Neural cell (in vitro differentiated cells): ENCODE measurements around the gene IGFBP7. TPM values are rescaled to one million over a fixed set of nuclear protein-coding genes. Genes with fewer than 3 reads are reported as not detected.

Source experiments
- H2AFZ ChIP-seq: fragments of 200-600, 300-800 bp; sonication (generic), shearing (Covaris generic); 2 replicates; pipeline ENCODE4 v1.6.0; 2014; ENCODE audit warnings: low read depth, mild to moderate bottlenecking, antibody characterized with exemption, low read length, moderate library complexity
- H3F3A ChIP-seq: fragments of 200-600 bp; shearing (Covaris generic); 2 replicates; pipeline ENCODE4 v1.6.1; 2016; ENCODE audit warnings: mild to moderate bottlenecking, moderate library complexity, mixed read lengths, antibody characterized with exemption, low read length; ENCODE audit not compliant: insufficient read depth, poor library complexity, severe bottlenecking
- H3K27ac ChIP-seq: fragments of 200-600, 300-800 bp; sonication (generic), shearing (Covaris generic); 2 replicates; pipeline ENCODE4 v1.5.1; 2014; ENCODE audit warnings: mild to moderate bottlenecking, low read length, moderate library complexity
- H3K27me3 ChIP-seq: fragments of 300-800, 200-600 bp; sonication (generic), shearing (Covaris generic); 2 replicates; pipeline ENCODE4 v1.6.0; 2014; ENCODE audit warnings: mild to moderate bottlenecking, low read depth, low read length, moderate library complexity; ENCODE audit not compliant: insufficient read depth
- H3K36me3 ChIP-seq: fragments of 300-800, 200-600 bp; sonication (generic), shearing (Covaris generic); 2 replicates; pipeline ENCODE4 v1.5.1; 2014; ENCODE audit warnings: mild to moderate bottlenecking, antibody characterized with exemption, low read length, moderate library complexity; ENCODE audit not compliant: insufficient read depth
- H3K4me2 ChIP-seq: fragments of 300-800, 200-600 bp; sonication (generic), shearing (Covaris generic); 2 replicates; pipeline ENCODE4 v1.6.0; 2014; ENCODE audit warnings: mild to moderate bottlenecking, low read length
- H3K4me3 ChIP-seq: fragments of 300-800, 200-600 bp; sonication (generic), shearing (Covaris generic); 2 replicates; pipeline ENCODE4 v1.5.1; 2014; ENCODE audit warnings: mild to moderate bottlenecking, low read length, moderate library complexity
- H3K79me2 ChIP-seq: fragments of 200-600 bp; shearing (Covaris generic); replicated peaks from 2 replicates; pipeline ENCODE4 v1.6.0; 2014; ENCODE audit warnings: mild to moderate bottlenecking, low read length, moderate library complexity; ENCODE audit not compliant: insufficient read depth
- H3K9ac ChIP-seq: fragments of 300-800, 200-600 bp; sonication (generic), shearing (Covaris generic); 2 replicates; pipeline ENCODE4 v1.6.1; 2016; ENCODE audit warnings: mild to moderate bottlenecking, low read length, mixed read lengths
- H3K9me2 ChIP-seq: fragments of 200-600 bp; shearing (Covaris generic); 2 replicates; pipeline ENCODE4 v1.6.1; 2016; ENCODE audit warnings: mild to moderate bottlenecking, low read length, mixed read lengths; ENCODE audit not compliant: insufficient read depth
- H3K9me3 ChIP-seq: fragments of 200-600, 300-800 bp; sonication (generic), shearing (Covaris generic); 2 replicates; pipeline ENCODE4 v1.6.1; 2016; ENCODE audit warnings: mild to moderate bottlenecking, mixed run types, low read length, moderate library complexity, mixed read lengths
- H4K20me1 ChIP-seq: fragments of 200-600 bp; shearing (Covaris generic); 2 replicates; pipeline ENCODE4 v1.6.1; 2016; ENCODE audit warnings: mild to moderate bottlenecking, mixed run types; ENCODE audit not compliant: insufficient read depth
- EP300 ChIP-seq: fragments of 450-650 bp; conservative IDR thresholded peaks from 2 replicates; pipeline ENCODE4 v1.6.1; 2014; ENCODE audit warnings: antibody characterized with exemption, mild to moderate bottlenecking, moderate library complexity; ENCODE audit not compliant: poor library complexity, severe bottlenecking
- EZH2 ChIP-seq: fragments of 200-600, 300-800 bp; shearing (Covaris generic), sonication (generic); IDR thresholded peaks from 2 replicates; pipeline ENCODE4 v1.6.1; 2014; ENCODE audit warnings: antibody characterized with exemption, low read length, borderline replicate concordance, mild to moderate bottlenecking; ENCODE audit not compliant: insufficient read depth, poor library complexity, severe bottlenecking
- MXI1 ChIP-seq: fragments of 450-650 bp; conservative IDR thresholded peaks from 2 replicates; pipeline ENCODE4 v1.6.1; 2014; ENCODE audit warnings: antibody characterized with exemption, mild to moderate bottlenecking; ENCODE audit not compliant: poor library complexity, severe bottlenecking
- POLR2AphosphoS5 ChIP-seq: IDR thresholded peaks from 2 replicates; pipeline ENCODE4 v1.6.1; 2012
- RAD21 ChIP-seq: fragments of 450-650 bp; conservative IDR thresholded peaks from 2 replicates; pipeline ENCODE4 v1.6.1; 2014; ENCODE audit warnings: antibody characterized with exemption, mild to moderate bottlenecking, moderate library complexity
- SMC3 ChIP-seq: fragments of 450-650 bp; conservative IDR thresholded peaks from 2 replicates; pipeline ENCODE4 v1.6.1; 2014; ENCODE audit warnings: antibody characterized with exemption, mild to moderate bottlenecking, moderate library complexity; ENCODE audit not compliant: poor library complexity
- TAF1 ChIP-seq: IDR thresholded peaks from 2 replicates; pipeline ENCODE4 v1.6.1; 2012; ENCODE audit warnings: low read depth
- polyA plus RNA-seq: library from polyadenylated mRNA; depleted of rRNA; stranded (reverse); fragments of >200 nt; gene quantifications from 2 replicates; pipeline ENCODE4 v1.2.3, GENCODE V29; 2014
- TF ChIP-seq, protein P1 (sequence below): IDR thresholded peaks from 2 replicates; pipeline ENCODE4 v1.6.1; 2012; ENCODE audit warnings: borderline replicate concordance
- TF ChIP-seq, protein P2 (sequence below): fragments of 450-650 bp; IDR thresholded peaks from 2 replicates; pipeline ENCODE4 v1.5.1; 2014; ENCODE audit warnings: antibody characterized with exemption, mild to moderate bottlenecking, moderate library complexity; ENCODE audit not compliant: poor library complexity, severe bottlenecking

IGFBP7 gene
- polyA plus RNA-seq, 1 donor from 2014 or later: 0.33 TPM

DNA sequence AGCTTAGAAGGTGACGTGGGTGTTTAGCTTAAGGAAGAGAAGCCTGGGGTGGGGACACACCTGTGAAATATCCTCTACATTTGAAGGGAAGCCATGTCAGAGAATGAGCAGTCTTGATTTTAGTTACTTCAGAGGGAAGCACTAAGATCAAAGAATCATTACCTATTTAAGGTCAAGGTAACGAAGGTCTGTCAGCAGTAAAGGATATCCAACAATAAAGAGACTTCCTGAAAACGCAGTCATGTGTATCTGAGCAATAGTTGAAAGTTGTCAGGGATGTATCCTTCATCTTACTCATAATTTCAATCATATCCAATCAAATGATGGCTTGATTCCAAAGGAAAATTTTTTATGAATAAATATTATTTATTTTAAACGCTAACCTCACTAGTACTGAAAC lies 33.5 kb downstream of the IGFBP7 start:
- no peak overlapping the region for H3K27ac ChIP-seq
- H3K79me2 ChIP-seq: no peaks in the 10 kb centered on the region
- no peak overlapping the region for H3K4me2 ChIP-seq
- no peak overlapping the region for H2AFZ ChIP-seq
- no peaks in the 10 kb centered on the region for H3K9me2 ChIP-seq
- no peak overlapping the region for H3K9ac ChIP-seq
- TF ChIP-seq EP300 (no peak), TAF1 (no peak), SMC3 (no peak)
- TF ChIP-seq, protein P1, sequence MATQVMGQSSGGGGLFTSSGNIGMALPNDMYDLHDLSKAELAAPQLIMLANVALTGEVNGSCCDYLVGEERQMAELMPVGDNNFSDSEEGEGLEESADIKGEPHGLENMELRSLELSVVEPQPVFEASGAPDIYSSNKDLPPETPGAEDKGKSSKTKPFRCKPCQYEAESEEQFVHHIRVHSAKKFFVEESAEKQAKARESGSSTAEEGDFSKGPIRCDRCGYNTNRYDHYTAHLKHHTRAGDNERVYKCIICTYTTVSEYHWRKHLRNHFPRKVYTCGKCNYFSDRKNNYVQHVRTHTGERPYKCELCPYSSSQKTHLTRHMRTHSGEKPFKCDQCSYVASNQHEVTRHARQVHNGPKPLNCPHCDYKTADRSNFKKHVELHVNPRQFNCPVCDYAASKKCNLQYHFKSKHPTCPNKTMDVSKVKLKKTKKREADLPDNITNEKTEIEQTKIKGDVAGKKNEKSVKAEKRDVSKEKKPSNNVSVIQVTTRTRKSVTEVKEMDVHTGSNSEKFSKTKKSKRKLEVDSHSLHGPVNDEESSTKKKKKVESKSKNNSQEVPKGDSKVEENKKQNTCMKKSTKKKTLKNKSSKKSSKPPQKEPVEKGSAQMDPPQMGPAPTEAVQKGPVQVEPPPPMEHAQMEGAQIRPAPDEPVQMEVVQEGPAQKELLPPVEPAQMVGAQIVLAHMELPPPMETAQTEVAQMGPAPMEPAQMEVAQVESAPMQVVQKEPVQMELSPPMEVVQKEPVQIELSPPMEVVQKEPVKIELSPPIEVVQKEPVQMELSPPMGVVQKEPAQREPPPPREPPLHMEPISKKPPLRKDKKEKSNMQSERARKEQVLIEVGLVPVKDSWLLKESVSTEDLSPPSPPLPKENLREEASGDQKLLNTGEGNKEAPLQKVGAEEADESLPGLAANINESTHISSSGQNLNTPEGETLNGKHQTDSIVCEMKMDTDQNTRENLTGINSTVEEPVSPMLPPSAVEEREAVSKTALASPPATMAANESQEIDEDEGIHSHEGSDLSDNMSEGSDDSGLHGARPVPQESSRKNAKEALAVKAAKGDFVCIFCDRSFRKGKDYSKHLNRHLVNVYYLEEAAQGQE: no peak
- TF ChIP-seq, protein P2, sequence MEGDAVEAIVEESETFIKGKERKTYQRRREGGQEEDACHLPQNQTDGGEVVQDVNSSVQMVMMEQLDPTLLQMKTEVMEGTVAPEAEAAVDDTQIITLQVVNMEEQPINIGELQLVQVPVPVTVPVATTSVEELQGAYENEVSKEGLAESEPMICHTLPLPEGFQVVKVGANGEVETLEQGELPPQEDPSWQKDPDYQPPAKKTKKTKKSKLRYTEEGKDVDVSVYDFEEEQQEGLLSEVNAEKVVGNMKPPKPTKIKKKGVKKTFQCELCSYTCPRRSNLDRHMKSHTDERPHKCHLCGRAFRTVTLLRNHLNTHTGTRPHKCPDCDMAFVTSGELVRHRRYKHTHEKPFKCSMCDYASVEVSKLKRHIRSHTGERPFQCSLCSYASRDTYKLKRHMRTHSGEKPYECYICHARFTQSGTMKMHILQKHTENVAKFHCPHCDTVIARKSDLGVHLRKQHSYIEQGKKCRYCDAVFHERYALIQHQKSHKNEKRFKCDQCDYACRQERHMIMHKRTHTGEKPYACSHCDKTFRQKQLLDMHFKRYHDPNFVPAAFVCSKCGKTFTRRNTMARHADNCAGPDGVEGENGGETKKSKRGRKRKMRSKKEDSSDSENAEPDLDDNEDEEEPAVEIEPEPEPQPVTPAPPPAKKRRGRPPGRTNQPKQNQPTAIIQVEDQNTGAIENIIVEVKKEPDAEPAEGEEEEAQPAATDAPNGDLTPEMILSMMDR: no peak
- H3K9me3 ChIP-seq: no peaks in the 10 kb centered on the region
- H4K20me1 ChIP-seq: no peaks in the 10 kb centered on the region
- no peaks in the 10 kb centered on the region for H3K36me3 ChIP-seq
- no peaks in the 10 kb centered on the region for H3K27me3 ChIP-seq
- H3K4me3 ChIP-seq: no peak overlapping the region
- H3F3A ChIP-seq: no peaks in the 10 kb centered on the region

DNA sequence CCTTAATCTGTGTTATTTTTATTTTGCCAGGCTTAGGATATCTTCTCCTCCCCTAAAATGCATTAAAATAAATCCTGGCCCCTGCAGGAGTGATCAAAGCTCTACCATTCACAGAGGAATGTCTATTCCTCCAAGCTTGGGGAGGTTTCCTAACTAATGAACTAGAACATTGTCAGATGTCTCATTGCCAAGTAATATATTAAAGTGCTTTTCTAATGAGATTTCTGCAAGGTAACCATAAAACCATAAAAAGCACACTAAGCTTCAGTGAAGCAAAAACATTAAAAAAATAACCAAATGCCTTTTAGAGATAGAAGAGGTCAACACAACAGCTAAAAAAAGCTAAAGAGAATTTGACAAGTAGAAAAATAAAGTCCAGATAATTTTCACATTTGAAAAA lies 34.8 kb downstream of the IGFBP7 start:
- Histone ChIP-seq H3K4me2 (no peak overlapping the region), H4K20me1 (no peaks in the 10 kb centered on the region), H3K9me3 (no peaks in the 10 kb centered on the region), H3K27me3 (no peaks in the 10 kb centered on the region), H3K79me2 (no peaks in the 10 kb centered on the region), H3K9ac (no peak overlapping the region), H3K27ac (no peak overlapping the region), H3F3A (no peaks in the 10 kb centered on the region), H2AFZ (no peak overlapping the region), H3K4me3 (no peak overlapping the region), H3K9me2 (no peaks in the 10 kb centered on the region), H3K36me3 (no peaks in the 10 kb centered on the region)
- no peak for TF ChIP-seq MXI1
- TF ChIP-seq, protein P2: no peak

DNA sequence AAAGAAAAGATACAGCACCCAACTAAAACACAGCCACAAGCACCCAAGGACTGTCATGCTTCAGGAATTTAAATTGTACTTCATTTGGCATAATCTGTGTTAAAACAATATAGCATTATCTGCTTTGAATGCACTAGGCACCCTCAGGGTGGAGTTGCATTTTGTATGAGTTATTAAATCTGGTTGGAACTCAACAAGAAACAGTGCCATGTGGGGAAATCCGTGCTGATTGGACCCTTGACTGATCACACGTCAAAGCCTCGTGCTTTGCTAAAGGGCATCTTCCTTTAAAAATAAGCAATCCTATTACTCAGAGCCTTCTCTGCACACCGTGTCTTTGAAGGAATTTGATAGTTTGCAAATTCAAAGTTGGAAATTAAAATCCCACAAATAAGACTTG lies 35.4 kb downstream of the IGFBP7 start:
- H4K20me1 ChIP-seq: no peaks in the 10 kb centered on the region
- H3K27me3 ChIP-seq: no peaks in the 10 kb centered on the region
- no peak overlapping the region for H3K27ac ChIP-seq
- no peaks in the 10 kb centered on the region for H3K36me3 ChIP-seq
- H3K9ac ChIP-seq: no peak overlapping the region
- H3K79me2 ChIP-seq: no peaks in the 10 kb centered on the region
- H2AFZ ChIP-seq: no peak overlapping the region
- no peaks in the 10 kb centered on the region for H3F3A ChIP-seq
- H3K4me3 ChIP-seq: no peak overlapping the region
- H3K4me2 ChIP-seq: no peak overlapping the region
- no peaks in the 10 kb centered on the region for H3K9me3 ChIP-seq
- H3K9me2 ChIP-seq: no peaks in the 10 kb centered on the region
- no peak for TF ChIP-seq SMC3
- no peak for TF ChIP-seq RAD21
- TF ChIP-seq, protein P2: no peak
- TF ChIP-seq MXI1: no peak
- TF ChIP-seq POLR2AphosphoS5: no peak
- TF ChIP-seq TAF1: no peak
- no peak for TF ChIP-seq EP300
- no peak for TF ChIP-seq EZH2
